LoVo (cell line): ENCODE measurements around the gene RRAD.

Source experiments
- DNase-seq: peaks from one replicate; pipeline ENCODE4 v3.0.0-alpha.2; 2016; ENCODE audit warnings: low spot score

Gene RRAD

DNA sequence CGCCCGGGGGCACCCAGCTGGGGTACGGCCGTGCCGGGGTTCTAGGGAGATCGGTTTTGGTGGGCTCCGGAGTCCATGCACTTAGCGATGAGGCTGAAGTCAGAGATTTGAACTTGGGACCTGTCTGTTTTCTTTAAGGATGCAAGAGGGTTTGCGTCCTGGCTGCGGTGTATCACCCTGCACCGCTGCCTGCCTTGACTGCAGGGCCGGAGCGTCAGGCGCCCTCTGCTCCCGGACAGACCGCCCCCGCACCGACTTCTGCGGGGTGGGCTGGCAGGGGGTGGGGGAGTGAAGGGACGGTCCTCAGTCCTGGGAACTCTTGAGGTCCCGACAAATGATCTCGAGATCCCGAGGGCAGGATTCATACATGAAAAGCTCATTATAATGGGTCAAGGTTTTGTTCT, 44.3 kb downstream of the RRAD start:
- no peak for DNase-seq

DNA sequence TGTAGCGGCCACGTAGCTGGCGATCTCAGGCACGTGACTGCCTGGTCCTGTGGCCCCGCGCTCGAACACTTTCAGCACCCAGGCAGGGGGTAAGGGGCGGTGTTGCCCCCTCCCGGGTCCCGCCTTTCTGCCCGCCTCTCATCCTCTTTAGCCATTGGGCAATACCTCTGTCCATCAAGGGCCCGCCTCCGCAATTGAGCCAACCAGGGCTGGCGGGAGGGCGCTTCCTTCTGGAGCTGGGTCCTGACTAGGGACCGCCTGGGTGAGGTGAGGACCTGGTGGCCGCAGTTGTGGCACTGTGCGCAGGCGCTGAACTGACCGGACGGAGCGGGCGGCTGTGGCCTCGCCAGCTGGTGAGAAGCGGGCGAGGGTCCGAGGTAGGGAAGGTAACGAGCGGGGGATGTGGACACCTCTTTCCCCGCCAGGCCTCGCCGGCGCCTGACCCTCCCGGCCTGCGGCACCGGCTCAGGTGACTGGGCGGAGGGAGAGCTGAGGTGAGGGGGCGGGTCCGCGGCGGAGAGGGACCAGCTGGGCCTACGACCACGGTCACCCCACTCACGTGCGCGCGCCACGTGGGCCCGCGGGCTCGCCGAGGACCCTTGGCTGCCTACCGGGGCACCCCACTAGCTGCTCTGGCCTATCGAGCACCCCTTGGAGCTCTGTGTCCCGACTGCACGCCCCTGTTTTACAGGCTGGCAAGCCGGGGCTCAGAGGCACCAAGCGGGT, 44.9 kb downstream of the RRAD start, which contains the start of gene PDP2:
PDP2 (plus strand) TSS at position 228 of the 726 bp plus-strand sequence. CDS start 3,770 bp downstream, outside the sequence.
- DNase-seq: peak; percentile 94

GRCh38 chr16:66878067-66878466, 47.3 kb downstream of the RRAD start:
- DNase-seq: no peak

GRCh38 chr16:66874079-66874775, 51.1 kb downstream of the RRAD start:
- DNase-seq: no peak

DNA sequence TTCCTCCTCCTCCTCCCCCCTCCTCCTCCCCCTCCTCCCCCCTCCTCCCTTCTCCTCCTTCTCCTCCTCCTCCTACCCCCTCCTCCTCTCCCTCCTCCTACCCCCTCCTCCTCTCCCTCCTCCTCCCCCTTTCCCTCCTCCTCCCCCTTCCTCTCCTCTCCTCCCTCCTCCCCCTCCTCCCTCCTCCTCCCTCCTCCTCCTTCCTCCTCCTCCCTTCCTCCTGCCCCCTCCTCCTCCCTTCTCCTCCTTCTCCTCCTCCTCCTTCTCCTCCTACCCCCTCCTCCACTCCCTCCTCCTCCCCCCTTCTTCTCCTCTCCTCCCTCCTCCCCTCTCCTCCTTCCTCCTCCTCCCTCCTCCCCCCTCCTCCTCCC, 51.7 kb downstream of the RRAD start:
- DNase-seq: no peak

DNA sequence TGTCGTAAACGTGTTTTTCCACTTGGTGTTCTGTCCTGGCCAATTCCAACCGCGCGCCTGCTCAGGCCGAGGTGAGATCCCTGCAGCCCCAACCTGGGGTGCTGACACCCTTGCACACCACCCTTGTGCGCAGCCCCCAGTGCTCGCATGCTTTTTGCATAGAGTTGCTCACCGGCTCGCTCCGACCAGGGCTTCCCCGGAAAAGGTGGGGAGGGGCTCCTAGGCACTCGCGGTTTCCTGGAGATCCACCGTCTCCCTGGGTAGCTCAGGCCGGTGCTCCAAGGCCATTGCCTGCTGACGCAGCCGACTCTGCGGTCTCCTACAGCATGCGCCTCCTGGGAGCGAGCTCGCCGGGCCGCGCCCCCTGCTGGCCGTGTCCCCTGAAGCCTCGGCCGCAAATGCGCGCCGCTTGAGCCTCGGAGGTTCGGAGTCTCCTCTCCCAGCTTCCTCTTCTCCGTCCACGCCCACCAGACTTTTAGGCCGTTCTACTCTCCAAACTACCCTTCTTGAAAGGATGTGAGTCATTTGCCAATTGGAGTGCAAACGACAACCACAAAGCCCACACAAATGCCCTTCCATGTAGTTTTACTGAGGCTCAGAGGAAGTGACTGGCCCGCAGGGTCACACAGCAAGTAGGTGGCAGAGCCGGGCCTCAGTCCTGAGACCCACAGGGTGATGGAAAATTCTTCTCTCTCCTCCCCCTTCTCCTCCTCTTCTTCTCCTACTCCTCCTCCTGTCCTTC, 52.2 kb downstream of the RRAD start:
- peak; percentile 91 for DNase-seq

GRCh38 chr16:66872559-66872942, 52.8 kb downstream of the RRAD start:
- no peak for DNase-seq

DNA sequence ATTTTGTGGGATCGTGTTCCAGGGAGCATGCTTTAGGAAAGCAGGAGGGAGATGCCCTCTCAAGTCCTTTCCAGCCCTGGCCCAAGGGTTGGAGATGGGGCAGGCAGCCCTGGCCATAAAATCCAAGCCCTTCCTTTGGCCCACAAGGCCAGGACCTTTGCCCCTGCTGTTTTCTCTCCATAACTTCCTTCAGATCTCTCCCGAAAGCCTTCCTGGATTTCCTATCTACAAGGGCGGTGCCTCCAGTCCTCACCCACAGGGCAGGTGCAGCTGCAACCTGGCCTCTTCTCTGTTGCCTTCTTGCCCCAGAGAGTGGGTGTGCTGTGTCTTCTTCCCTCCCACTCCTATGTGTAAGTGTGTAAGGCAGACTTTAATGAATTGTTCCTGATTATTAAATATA, 53.5 kb downstream of the RRAD start:
- DNase-seq: no peak
